Activated CD4-positive, alpha-beta T cell treated with anti-CD3 and anti-CD28 coated beads for 36 hours (primary cell): ENCODE measurements around the gene THBS1. TPM values are rescaled to one million over a fixed set of nuclear protein-coding genes. Genes with fewer than 3 reads are reported as not detected.

Experiments
- ATAC-seq: fragments of 200-7000 bp; cut with Tn5 transposase; one replicate; pipeline ENCODE4 v1.10.0; 2021; ENCODE audit warnings: mild to moderate bottlenecking, moderate library complexity
- CTCF ChIA-PET: fragments of 350-600 bp; sonication (Branson Sonifier 250); formaldehyde crosslinking; loops from one replicate; lab custom pipeline; 2021; ENCODE audit warnings: antibody characterized with exemption; lab: Charles Lee
- POLR2A ChIA-PET: fragments of 350-600 bp; sonication (Branson Sonifier 250); formaldehyde crosslinking; loops from one replicate; lab custom pipeline; 2021; ENCODE audit warnings: antibody characterized with exemption, inconsistent platforms; lab: Charles Lee
- DNase-seq: peaks from one replicate; pipeline ENCODE4 v3.0.0-alpha.2; 2020
- H3K27ac Mint-ChIP-seq: one replicate; pipeline ENCODE4 v1.8.0; 2021; ENCODE audit warnings: mixed read lengths
- H3K27me3 Mint-ChIP-seq: one replicate; pipeline ENCODE4 v1.8.0; 2021; ENCODE audit warnings: mixed read lengths
- H3K36me3 Mint-ChIP-seq: one replicate; pipeline ENCODE4 v1.8.0; 2021; ENCODE audit warnings: low read depth, mixed read lengths
- H3K4me1 Mint-ChIP-seq: one replicate; pipeline ENCODE4 v1.8.0; 2021; ENCODE audit warnings: mixed read lengths
- H3K4me3 Mint-ChIP-seq: one replicate; pipeline ENCODE4 v1.8.0; 2021; ENCODE audit warnings: mild to moderate bottlenecking, moderate library complexity, mixed read lengths
- H3K9me3 Mint-ChIP-seq: one replicate; pipeline ENCODE4 v1.8.0; 2021; ENCODE audit warnings: low read depth, mixed read lengths
- intact Hi-C, 2 experiments: fragments of 100-400 bp; cut with DNase I in 1 of 2; cut with micrococcal nuclease in 1 of 2; formaldehyde crosslinking; loops; one replicate each; pipeline versions ENCODE4 v1.14.2 to v1.15.1; 2022 to 2024; cut with DNase I, micrococcal nuclease
- total RNA-seq, 2 experiments: library from RNA; stranded (reverse); gene quantifications; one replicate each; pipeline ENCODE4 v1.2.3, GENCODE V29; 2021

Gene THBS1
- total RNA-seq, 2 experiments from 2014 or later = 0.23 to 0.57 TPM

- CTCF ChIA-PET = no interaction called here
- intact Hi-C loops = loop anchor here in 1 of 2 experiments (5.0 kb wide), 1 partner anchor 34 kb away; no protein-coding TSS in a partner anchor
- no peaks in the 10 kb centered on the region for H3K9me3 Mint-ChIP-seq
- H3K27ac Mint-ChIP-seq = no peak overlapping the region
- DNase-seq = no peak
- H3K27me3 Mint-ChIP-seq = peaks cover 10% of the 10 kb centered on the region
- POLR2A ChIA-PET = no interaction called here
- H3K36me3 Mint-ChIP-seq = no peaks in the 10 kb centered on the region
- H3K4me3 Mint-ChIP-seq = no peak overlapping the region
- no peak for ATAC-seq
- no peaks in the 10 kb centered on the region for H3K4me1 Mint-ChIP-seq
Observed at GRCh38 chr15:39551476-39551875, 29.4 kb upstream of the THBS1 start.

GRCh38 chr15:39552556-39552955 is 28.3 kb upstream of the THBS1 start:
- ChIA-PET POLR2A (no interaction called here), CTCF (no interaction called here)
- no peak overlapping the region for H3K4me3 Mint-ChIP-seq
- no peak for ATAC-seq
- no peak overlapping the region for H3K27ac Mint-ChIP-seq
- no peaks in the 10 kb centered on the region for H3K36me3 Mint-ChIP-seq
- H3K4me1 Mint-ChIP-seq = no peaks in the 10 kb centered on the region
- intact Hi-C loops = loop anchor here in 1 of 2 experiments (5.0 kb wide), 1 partner anchor 35 kb away; no protein-coding TSS in a partner anchor
- DNase-seq = no peak
- no peaks in the 10 kb centered on the region for H3K9me3 Mint-ChIP-seq
- peaks cover 10% of the 10 kb centered on the region for H3K27me3 Mint-ChIP-seq

GRCh38 chr15:39553947-39554693 is 26.8 kb upstream of the THBS1 start:
- Mint-ChIP-seq H3K4me1 (no peaks in the 10 kb centered on the region), H3K4me3 (no peak overlapping the region), H3K9me3 (no peaks in the 10 kb centered on the region), H3K27me3 (peaks cover 6% of the 10 kb centered on the region), H3K36me3 (no peaks in the 10 kb centered on the region), H3K27ac (no peak overlapping the region)
- CTCF ChIA-PET = interaction anchor here (0.6 kb wide), 1 partner anchor 432 kb away, joined by 3 read pairs; no protein-coding TSS in a partner anchor
- intact Hi-C loops = loop anchor here in 1 of 2 experiments (5.0 kb wide), 1 partner anchor 37 kb away; no protein-coding TSS in a partner anchor
- POLR2A ChIA-PET = no interaction called here
- DNase-seq (no peak), ATAC-seq (no peak)

GRCh38 chr15:39554746-39555387 is 26.0 kb upstream of the THBS1 start:
- CTCF ChIA-PET = interaction anchor here (0.6 kb wide), 1 partner anchor 433 kb away, joined by 3 read pairs; no protein-coding TSS in a partner anchor
- ATAC-seq = no peak

GRCh38 chr15:39555885-39556284 is 25.0 kb upstream of the THBS1 start:
- Mint-ChIP-seq H3K27ac (no peak overlapping the region), H3K4me3 (no peak overlapping the region), H3K36me3 (no peaks in the 10 kb centered on the region), H3K9me3 (no peaks in the 10 kb centered on the region), H3K27me3 (peaks cover 6% of the 10 kb centered on the region), H3K4me1 (no peaks in the 10 kb centered on the region)
- DNase-seq (no peak), ATAC-seq (no peak)
- CTCF ChIA-PET = no interaction called here
- POLR2A ChIA-PET = no interaction called here
- intact Hi-C loops = no loop called here

More at GRCh38 chr15:39554746-39555387, 26.0 kb upstream of the THBS1 start:
- intact Hi-C loops = loop anchor here in 1 of 2 experiments (5.0 kb wide), 1 partner anchor 38 kb away; no protein-coding TSS in a partner anchor
- Mint-ChIP-seq H3K27ac (no peak overlapping the region), H3K9me3 (no peaks in the 10 kb centered on the region), H3K27me3 (peaks cover 6% of the 10 kb centered on the region), H3K36me3 (no peaks in the 10 kb centered on the region), H3K4me1 (no peaks in the 10 kb centered on the region), H3K4me3 (no peak overlapping the region)
- DNase-seq = no peak
- POLR2A ChIA-PET = no interaction called here

GRCh38 chr15:39556461-39556860 is 24.4 kb upstream of the THBS1 start:
- ATAC-seq = no peak
- Mint-ChIP-seq H3K27ac (no peak overlapping the region), H3K27me3 (peaks cover 6% of the 10 kb centered on the region), H3K4me1 (no peaks in the 10 kb centered on the region), H3K36me3 (no peaks in the 10 kb centered on the region), H3K9me3 (no peaks in the 10 kb centered on the region), H3K4me3 (no peak overlapping the region)
- ChIA-PET CTCF (no interaction called here), POLR2A (no interaction called here)
- DNase-seq = no peak
- intact Hi-C loops = no loop called here

- Mint-ChIP-seq H3K4me1 (no peaks in the 10 kb centered on the region), H3K4me3 (no peak overlapping the region), H3K36me3 (no peaks in the 10 kb centered on the region), H3K9me3 (no peaks in the 10 kb centered on the region), H3K27ac (no peak overlapping the region), H3K27me3 (peaks cover 2% of the 10 kb centered on the region)
- CTCF ChIA-PET = no interaction called here
- intact Hi-C loops = no loop called here
- DNase-seq (no peak), ATAC-seq (no peak)
- POLR2A ChIA-PET = no interaction called here
Observed at GRCh38 chr15:39558421-39558820, 22.5 kb upstream of the THBS1 start.

- ATAC-seq (no peak), DNase-seq (no peak)
- Mint-ChIP-seq H3K9me3 (no peaks in the 10 kb centered on the region), H3K4me3 (no peak overlapping the region), H3K27me3 (peaks cover 7% of the 10 kb centered on the region), H3K4me1 (no peaks in the 10 kb centered on the region), H3K36me3 (no peaks in the 10 kb centered on the region), H3K27ac (no peak overlapping the region)
- CTCF ChIA-PET = interaction anchor here (0.6 kb wide), 1 partner anchor 317 kb away, joined by 3 read pairs; no protein-coding TSS in a partner anchor
- intact Hi-C loops = no loop called here
- POLR2A ChIA-PET = no interaction called here
Observed at GRCh38 chr15:39564972-39565665, 15.8 kb upstream of the THBS1 start.

- POLR2A ChIA-PET = no interaction called here
- ATAC-seq = no peak
- no peaks in the 10 kb centered on the region for H3K4me1 Mint-ChIP-seq
Observed at GRCh38 chr15:39565851-39566250, 15.0 kb upstream of the THBS1 start.

GRCh38 chr15:39573287-39573686 is 7.6 kb upstream of the THBS1 start:
- Mint-ChIP-seq H3K36me3 (no peaks in the 10 kb centered on the region), H3K9me3 (no peaks in the 10 kb centered on the region), H3K27ac (no peak overlapping the region), H3K27me3 (peaks cover 33% of the 10 kb centered on the region), H3K4me1 (no peaks in the 10 kb centered on the region), H3K4me3 (no peak overlapping the region)
- CTCF ChIA-PET = interaction anchor here (0.7 to 1.1 kb wide), 2 partner anchors 10 to 141 kb away, joined by 3 to 6 read pairs; no protein-coding TSS in a partner anchor
- ATAC-seq = no peak
- intact Hi-C loops = no loop called here
- no peak for DNase-seq
- POLR2A ChIA-PET = no interaction called here

More at GRCh38 chr15:39565851-39566250, 15.0 kb upstream of the THBS1 start:
- H3K36me3 Mint-ChIP-seq = no peaks in the 10 kb centered on the region
- H3K27me3 Mint-ChIP-seq = peaks cover 7% of the 10 kb centered on the region
- CTCF ChIA-PET = no interaction called here
- H3K9me3 Mint-ChIP-seq = no peaks in the 10 kb centered on the region
- no peak for DNase-seq
- intact Hi-C loops = no loop called here
- H3K27ac Mint-ChIP-seq = no peak overlapping the region
- H3K4me3 Mint-ChIP-seq = no peak overlapping the region

- Mint-ChIP-seq H3K9me3 (no peaks in the 10 kb centered on the region), H3K27me3 (peaks cover 39% of the 10 kb centered on the region), H3K4me3 (no peak overlapping the region), H3K4me1 (no peaks in the 10 kb centered on the region), H3K36me3 (no peaks in the 10 kb centered on the region), H3K27ac (no peak overlapping the region)
- no peak for ATAC-seq
- POLR2A ChIA-PET = no interaction called here
- intact Hi-C loops = no loop called here
- DNase-seq = no peak
- CTCF ChIA-PET = interaction anchor here (1.1 kb wide), 1 partner anchor 10 kb away, joined by 6 read pairs; no protein-coding TSS in a partner anchor
Observed at GRCh38 chr15:39573844-39574243, 7.0 kb upstream of the THBS1 start.
